ENCODE measurements around the gene LRP11. TPM values are rescaled to one million over a fixed set of nuclear protein-coding genes. Genes with fewer than 3 reads are reported as not detected.

Gene LRP11
- total and polyA plus RNA-seq, 4 donors = 18.0 to 39.3 (median 33.9) TPM

GRCh38 chr6:149779644-149779963 is 84.6 kb downstream of the LRP11 start:
- no CpG with 5 or more reads among the region's 2 CpGs for WGBS (ENCODE audit: insufficient coverage)
- DNase-seq (ENCODE audit: low read depth in 4 of 6, low spot score in 6 of 6) = no peak
- peaks cover 31% of the 10 kb centered on the region for H3K36me3 ChIP-seq (ENCODE audit: control insufficient read depth, insufficient read depth, low read length)

GRCh38 chr6:149777624-149778023 is 86.5 kb downstream of the LRP11 start:
- H3K27me3 ChIP-seq (ENCODE audit: control insufficient read depth, insufficient read depth, low read length) = no peaks in the 10 kb centered on the region
- no CpG with 5 or more reads among the region's 1 CpG for WGBS (ENCODE audit: insufficient coverage)
- no peaks in the 10 kb centered on the region for H3K4me1 ChIP-seq (ENCODE audit: control insufficient read depth, insufficient read depth, low read length)
- peaks cover 41% of the 10 kb centered on the region for H3K36me3 ChIP-seq (ENCODE audit: control insufficient read depth, insufficient read depth, low read length)
- H3K27ac ChIP-seq (ENCODE audit: low read depth, low read length) = no peak overlapping the region
- H3K9me3 ChIP-seq (ENCODE audit: control insufficient read depth, insufficient read depth, low read length) = no peaks in the 10 kb centered on the region
- no peak for DNase-seq (ENCODE audit: low read depth in 4 of 6, low spot score in 6 of 6)
- H3K4me3 ChIP-seq (ENCODE audit: low read depth, low read length) = no peak overlapping the region

More at GRCh38 chr6:149779644-149779963, 84.6 kb downstream of the LRP11 start:
- Histone ChIP-seq H3K27me3 (ENCODE audit: control insufficient read depth, insufficient read depth, low read length) (no peaks in the 10 kb centered on the region), H3K4me3 (ENCODE audit: low read depth, low read length) (no peak overlapping the region), H3K4me1 (ENCODE audit: control insufficient read depth, insufficient read depth, low read length) (no peaks in the 10 kb centered on the region), H3K9me3 (ENCODE audit: control insufficient read depth, insufficient read depth, low read length) (no peaks in the 10 kb centered on the region), H3K27ac (ENCODE audit: low read depth, low read length) (no peak overlapping the region)

GRCh38 chr6:149771925-149772324 is 92.2 kb downstream of the LRP11 start:
- Histone ChIP-seq H3K27me3 (ENCODE audit: control insufficient read depth, insufficient read depth, low read length) (no peaks in the 10 kb centered on the region), H3K9me3 (ENCODE audit: control insufficient read depth, insufficient read depth, low read length) (no peaks in the 10 kb centered on the region), H3K4me3 (ENCODE audit: low read depth, low read length) (no peak overlapping the region), H3K36me3 (ENCODE audit: control insufficient read depth, insufficient read depth, low read length) (peaks cover 43% of the 10 kb centered on the region), H3K4me1 (ENCODE audit: control insufficient read depth, insufficient read depth, low read length) (no peaks in the 10 kb centered on the region), H3K27ac (ENCODE audit: low read depth, low read length) (no peak overlapping the region)
- WGBS (ENCODE audit: insufficient coverage) = 100% methylated on average over 4 of the region's 6 CpGs
- DNase-seq (ENCODE audit: low read depth in 4 of 6, low spot score in 6 of 6) = no peak

GRCh38 chr6:149771185-149771584 is 93.0 kb downstream of the LRP11 start:
- Histone ChIP-seq H3K9me3 (ENCODE audit: control insufficient read depth, insufficient read depth, low read length) (peaks cover 3% of the 10 kb centered on the region), H3K36me3 (ENCODE audit: control insufficient read depth, insufficient read depth, low read length) (peaks cover 43% of the 10 kb centered on the region), H3K27ac (ENCODE audit: low read depth, low read length) (no peak overlapping the region), H3K4me1 (ENCODE audit: control insufficient read depth, insufficient read depth, low read length) (no peaks in the 10 kb centered on the region), H3K27me3 (ENCODE audit: control insufficient read depth, insufficient read depth, low read length) (no peaks in the 10 kb centered on the region), H3K4me3 (ENCODE audit: low read depth, low read length) (no peak overlapping the region)
- DNase-seq (ENCODE audit: low read depth in 4 of 6, low spot score in 6 of 6) = no peak
- WGBS (ENCODE audit: insufficient coverage) = no CpG with 5 or more reads among the region's 3 CpGs

GRCh38 chr6:149769676-149770075 is 94.5 kb downstream of the LRP11 start:
- no CpG with 5 or more reads among the region's 2 CpGs for WGBS (ENCODE audit: insufficient coverage)

More at GRCh38 chr6:149769676-149770075, 94.5 kb downstream of the LRP11 start:
- H3K27me3 ChIP-seq (ENCODE audit: control insufficient read depth, insufficient read depth, low read length) = no peaks in the 10 kb centered on the region
- peaks cover 31% of the 10 kb centered on the region for H3K36me3 ChIP-seq (ENCODE audit: control insufficient read depth, insufficient read depth, low read length)
- H3K9me3 ChIP-seq (ENCODE audit: control insufficient read depth, insufficient read depth, low read length) = peaks cover 7% of the 10 kb centered on the region
- no peak for DNase-seq (ENCODE audit: low read depth in 4 of 6, low spot score in 6 of 6)
- no peaks in the 10 kb centered on the region for H3K4me1 ChIP-seq (ENCODE audit: control insufficient read depth, insufficient read depth, low read length)
- H3K4me3 ChIP-seq (ENCODE audit: low read depth, low read length) = no peak overlapping the region
- H3K27ac ChIP-seq (ENCODE audit: low read depth, low read length) = no peak overlapping the region

Other genes starting within 250 kb of the LRP11 start
- gene KATNA1, start 215.6 kb downstream of the LRP11 start, total RNA-seq = 10 to 100 TPM; 18.3 to 25.0 TPM
- gene KATNA1, start 215.6 kb downstream of the LRP11 start, polyA plus RNA-seq (ENCODE audit: insufficient read length in 2 of 2) = 10 to 100 TPM; 14.6 to 15.0 TPM
- 10 to 100 TPM; 29.3 to 35.9 TPM for gene LATS1, start 146.3 kb downstream of the LRP11 start, total RNA-seq
- gene LATS1, start 146.3 kb downstream of the LRP11 start, polyA plus RNA-seq (ENCODE audit: insufficient read length in 2 of 2) = 10 to 100 TPM; 18.6 to 22.0 TPM
- 10 to 100 TPM; 23.4 to 28.1 TPM for gene NUP43, start 117.8 kb downstream of the LRP11 start, total RNA-seq
- gene NUP43, start 117.8 kb downstream of the LRP11 start, polyA plus RNA-seq (ENCODE audit: insufficient read length in 2 of 2) = 10 to 100 TPM; 29.4 to 34.2 TPM
- gene PCMT1, start 114.6 kb downstream of the LRP11 start, total RNA-seq = 100 to 1,000 TPM in 1 of 2 donors, 10 to 100 TPM in 1; 84.4 to 173 TPM
- 100 to 1,000 TPM; 154 to 164 TPM for gene PCMT1, start 114.6 kb downstream of the LRP11 start, polyA plus RNA-seq (ENCODE audit: insufficient read length in 2 of 2)
- gene RAET1E, start 33.8 kb upstream of the LRP11 start, total RNA-seq = 1 to 10 TPM in 1 of 2 donors, not detected in 1; 1.0 TPM
- gene RAET1E, start 33.8 kb upstream of the LRP11 start, polyA plus RNA-seq (ENCODE audit: insufficient read length in 2 of 2) = under 1 TPM in 1 of 2 donors, not detected in 1; 0.32 TPM
- gene RAET1G, start 58.8 kb upstream of the LRP11 start, total RNA-seq = not detected
- gene RAET1G, start 58.8 kb upstream of the LRP11 start, polyA plus RNA-seq (ENCODE audit: insufficient read length in 2 of 2) = 1 to 10 TPM in 1 of 2 donors, under 1 TPM in 1; 0.70 to 1.7 TPM
- gene ULBP2, start 77.7 kb upstream of the LRP11 start, total RNA-seq = under 1 TPM; 0.55 to 0.89 TPM
- gene ULBP2, start 77.7 kb upstream of the LRP11 start, polyA plus RNA-seq (ENCODE audit: insufficient read length in 2 of 2) = 1 to 10 TPM; 1.7 to 1.9 TPM
- gene ULBP1, start 99.6 kb upstream of the LRP11 start, total RNA-seq = under 1 TPM; 0.17 to 0.20 TPM
- 1 to 10 TPM in 1 of 2 donors, under 1 TPM in 1; 0.79 to 1.3 TPM for gene ULBP1, start 99.6 kb upstream of the LRP11 start, polyA plus RNA-seq (ENCODE audit: insufficient read length in 2 of 2)
- gene RAET1L, start 161.2 kb upstream of the LRP11 start, total RNA-seq = not detected
- not detected for gene RAET1L, start 161.2 kb upstream of the LRP11 start, polyA plus RNA-seq (ENCODE audit: insufficient read length in 2 of 2)
- gene ULBP3, start 204.8 kb upstream of the LRP11 start, total RNA-seq = 1 to 10 TPM; 5.2 to 5.6 TPM
- gene ULBP3, start 204.8 kb upstream of the LRP11 start, polyA plus RNA-seq (ENCODE audit: insufficient read length in 2 of 2) = 1 to 10 TPM; 5.6 to 6.9 TPM

Data from spinal cord (tissue), 10 donors.